ENCODE data around the gene MYCBP2.

- no peak for TF ChIP-seq CTCF (IDR thresholded peaks at IDR 0.05)
- TF ChIP-seq POLR2A (IDR thresholded peaks at IDR 0.05) = no peak
Measured at GRCh38 chr13:77362166-77362565, 35.3 kb upstream of the MYCBP2 start.
